Stimulated activated CD8-positive, alpha-beta memory T cell treated with anti-CD3 and anti-CD28 coated beads, Interleukin-2, amount 100 ng/mL, for 1 hour (primary cell): Measurements from ENCODE around the gene ACTR8.
"Not testable (repeated sequence)": the region's sequence is repeated elsewhere in the genome, so short reads cannot be mapped to it uniquely, and the experiment has no call there.

Experiments used
- DNase-seq, 2 donors: peaks; one replicate each; pipeline ENCODE4 v3.0.0-alpha.2; 2020; ENCODE audit warnings: low read depth in 2 of 2

The ACTR8 gene

GRCh38 chr3:53881691-53882593 is at the start of gene ACTR8:
Gene ACTR8 (minus strand): TSS chr3:53882152. CDS start chr3:53882101, 51 bp downstream.
- DNase-seq, result peak; percentile 66 to 74

- not testable (repeated sequence) for DNase-seq
Measured at GRCh38 chr3:53927208-53927872, 45.4 kb upstream of the ACTR8 start.

- DNase-seq, result no peak
Measured at GRCh38 chr3:53921296-53921695, 39.3 kb upstream of the ACTR8 start.

GRCh38 chr3:53919741-53920140 is 37.8 kb upstream of the ACTR8 start:
- DNase-seq, result no peak

- no peak for DNase-seq
Measured at GRCh38 chr3:53913401-53913800, 31.4 kb upstream of the ACTR8 start.

GRCh38 chr3:53902711-53903110 is 20.8 kb upstream of the ACTR8 start:
- no peak for DNase-seq

GRCh38 chr3:53902067-53902466 is 20.1 kb upstream of the ACTR8 start:
- no peak for DNase-seq

- no peak for DNase-seq
Measured at GRCh38 chr3:53900666-53901331, 18.8 kb upstream of the ACTR8 start.

GRCh38 chr3:53899750-53900149 is 17.8 kb upstream of the ACTR8 start:
- DNase-seq, result no peak

GRCh38 chr3:53892286-53892637 is 10.3 kb upstream of the ACTR8 start:
- DNase-seq, result no peak

- peak; percentile 92 to 95 for DNase-seq
Measured at GRCh38 chr3:53891497-53892285, 9.7 kb upstream of the ACTR8 start, which contains the start of gene SELENOK. Gene SELENOK (minus strand): TSS chr3:53891859.

- peak in 1 of 2 donors; percentile 29 for DNase-seq
Measured at GRCh38 chr3:53890726-53891475, 8.9 kb upstream of the ACTR8 start.

- no peak for DNase-seq
Measured at GRCh38 chr3:53888232-53888631, 6.3 kb upstream of the ACTR8 start.

- no peak for DNase-seq
Measured at GRCh38 chr3:53887446-53887845, 5.5 kb upstream of the ACTR8 start.

GRCh38 chr3:53885239-53885638 is 3.3 kb upstream of the ACTR8 start:
- no peak for DNase-seq

- no peak for DNase-seq
Measured at GRCh38 chr3:53884623-53885022, 2.7 kb upstream of the ACTR8 start.

GRCh38 chr3:53883008-53883407 is 1.1 kb upstream of the ACTR8 start:
- no peak for DNase-seq

GRCh38 chr3:53880396-53881345 is 1.3 kb downstream of the ACTR8 start:
- DNase-seq, result no peak

- DNase-seq, result no peak
Measured at GRCh38 chr3:53865732-53866499, 16.0 kb downstream of the ACTR8 start.
